Adrenal gland (tissue), 12 donors: ENCODE results near the gene CHST8. TPM values are rescaled to one million over a fixed set of nuclear protein-coding genes. Genes with fewer than 3 reads are reported as not detected.

Experiments
- DNase-seq, 7 donors: peaks; one replicate each; pipeline ENCODE4 v3.0.0-alpha.2; 2019 to 2020
- H3K27ac ChIP-seq, 5 donors: fragments of 200-600 bp; sonication (generic) in 4 of 5; 1 replicate in 3 of 5; 2 replicates in 2 of 5; pipeline versions ENCODE4 v1.5.1 to v1.8.0; 2016 to 2020; ENCODE audit warnings: mild to moderate bottlenecking in 1 of 5
- H3K27me3 ChIP-seq: fragments of 200-600 bp; 2 replicates; pipeline ENCODE4 v1.8.0; 2021
- H3K36me3 ChIP-seq, 2 donors: fragments of 200-600 bp; replicated peaks in 1 of 2; 1 replicate in 1 of 2; 2 replicates in 1 of 2; pipeline versions ENCODE4 v1.5.1 to v1.8.0; 2018 to 2022
- H3K4me1 ChIP-seq, 2 donors: fragments of 200-600 bp; replicated peaks in 1 of 2; 1 replicate in 1 of 2; 2 replicates in 1 of 2; pipeline versions ENCODE4 v1.5.1 to v1.8.0; 2018 to 2021
- H3K4me3 ChIP-seq, 4 donors: fragments of 200-600 bp; sonication (generic) in 3 of 4; one replicate each; pipeline ENCODE4 v1.5.1; 2016 to 2018
- H3K9me3 ChIP-seq, 3 donors: fragments of 200-600 bp; sonication (generic) in 1 of 3; replicated peaks in 1 of 3; 1 replicate in 2 of 3; 2 replicates in 1 of 3; pipeline versions ENCODE4 v1.5.1 to v1.8.0; 2016 to 2021
- POLR2A ChIP-seq, 2 donors: fragments of 450-650 bp; IDR thresholded peaks; one replicate each; pipeline ENCODE4 v1.6.1; 2017; ENCODE audit warnings: antibody characterized with exemption in 2 of 2, mild to moderate bottlenecking in 2 of 2, moderate library complexity in 1 of 2
- WGBS, 4 donors: extraction: QIAGEN DNeasy Blood & Tissue Kit in 2 of 4; methylation state at CpG; one replicate each; pipeline versions ENCODE4 v1.1.5 to v1.1.7; 2013 to 2017; 5-methylcytosine and 5-hydroxymethylcytosine counted together
- intact Hi-C, 2 donors: fragments of 100-400 bp; cut with DNase I; formaldehyde crosslinking; loops; one replicate each; pipeline versions ENCODE4 v1.14.1 to v1.15.0; 2022 to 2023
- polyA plus RNA-seq, 3 donors: library from polyadenylated mRNA; stranded (reverse); fragments of 200-250 nt in 2 of 3; fragments of 350-450 nt in 1 of 3; fragmentation: Illumina TruSeq in 1 of 3; extraction: RNeasy Lipid Tissue Mini Kit (QIAGEN cat#74804) in 1 of 3; gene quantifications; one replicate each; pipeline ENCODE4 v1.2.3, GENCODE V29; 2013 to 2014
- total RNA-seq, 9 donors: library from RNA; depleted of rRNA in 4 of 9; stranded (reverse); fragments of >200 nt in 4 of 9; fragments of 120-200 nt in 1 of 9; fragmentation: NEBNext Ultra II Directional in 1 of 9; extraction: Animal tissue kit (Norgen Biotek cat#: 25700) in 1 of 9; gene quantifications; one replicate each; pipeline versions ENCODE4 v1.1.0 to v1.2.4, GENCODE V29; 2013 to 2023
- TF ChIP-seq, protein P1 (sequence below), 6 experiments: fragments of 450-650 bp in 4 of 6; fragments of 200-600 bp in 2 of 6; sonication (generic) in 1 of 6; IDR thresholded peaks; 1 replicate in 5 of 6; 2 replicates in 1 of 6; pipeline versions ENCODE4 v1.5.1 to v1.8.0; 2016 to 2021; ENCODE audit warnings: antibody characterized with exemption in 6 of 6, mild to moderate bottlenecking in 2 of 6, moderate library complexity in 1 of 6
- donor health status: healthy with polysubstance abuse.
- donor health status: Bipolar disorder and iron deficiency.
- donor health status: DM: yes; HTN: yes; CAD: no.
- donor health status: DM: no; HTN: no; CAD: no.
- donor health status: DM: no; HTN: no; CAD: no.
- donor health status: DM: yes; HTN: yes; CAD: no.

The CHST8 gene
- total and polyA plus RNA-seq, 12 donors: 0.06 to 1.9 (median 0.61) TPM; not detected in 4

DNA sequence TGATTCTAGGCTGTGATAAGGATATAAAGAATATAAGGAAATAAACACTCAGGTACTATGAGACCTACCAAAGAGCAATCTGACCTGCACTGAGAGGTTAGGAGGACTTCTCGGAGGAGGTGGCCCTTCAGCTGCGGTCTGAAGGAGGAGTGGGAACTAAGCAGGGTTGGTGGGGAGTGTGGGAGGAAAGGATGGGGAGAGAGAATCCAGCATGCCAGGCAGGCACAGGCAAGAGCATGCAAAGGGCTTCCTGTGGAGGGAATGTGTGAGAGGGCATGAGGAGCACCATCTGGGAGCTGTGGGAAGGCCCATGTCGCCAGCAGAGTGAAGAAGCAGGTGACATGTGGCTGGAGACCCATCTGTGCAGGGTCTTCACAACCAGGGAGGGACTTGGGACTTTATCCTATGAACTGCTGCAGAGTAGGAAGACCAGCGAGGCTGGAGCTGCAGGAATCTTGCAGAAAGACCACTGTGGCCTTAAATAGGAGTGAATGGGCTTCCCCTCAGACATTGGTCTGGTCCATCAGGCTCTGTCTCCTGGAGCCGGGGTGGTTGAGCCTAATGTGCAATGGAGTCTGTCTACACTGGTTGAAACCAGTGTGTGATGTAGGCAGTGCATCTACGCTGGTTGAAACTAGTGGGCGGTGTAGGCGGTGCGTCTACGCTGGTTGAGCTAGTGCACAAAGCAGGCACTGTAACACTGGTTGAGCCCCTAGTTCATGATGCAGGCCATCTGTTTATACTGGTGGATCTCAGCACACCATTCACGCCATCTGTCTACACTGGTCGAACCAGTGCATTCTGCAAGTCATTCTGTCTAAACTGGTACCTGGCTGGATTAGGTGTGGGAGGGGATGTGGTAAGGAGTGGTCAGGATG lies 6.4 kb downstream of the CHST8 start:
- DNase-seq: no peak
- Histone ChIP-seq H3K27me3 (peaks cover 12% of the 10 kb centered on the region), H3K36me3 (no peaks in the 10 kb centered on the region), H3K4me1 (no peaks in the 10 kb centered on the region), H3K27ac (no peak overlapping the region), H3K4me3 (no peak overlapping the region), H3K9me3 (no peaks in the 10 kb centered on the region)
- intact Hi-C loops: no loop called here
- no peak for TF ChIP-seq POLR2A (IDR thresholded peaks at IDR 0.05)
- TF ChIP-seq, protein P1, sequence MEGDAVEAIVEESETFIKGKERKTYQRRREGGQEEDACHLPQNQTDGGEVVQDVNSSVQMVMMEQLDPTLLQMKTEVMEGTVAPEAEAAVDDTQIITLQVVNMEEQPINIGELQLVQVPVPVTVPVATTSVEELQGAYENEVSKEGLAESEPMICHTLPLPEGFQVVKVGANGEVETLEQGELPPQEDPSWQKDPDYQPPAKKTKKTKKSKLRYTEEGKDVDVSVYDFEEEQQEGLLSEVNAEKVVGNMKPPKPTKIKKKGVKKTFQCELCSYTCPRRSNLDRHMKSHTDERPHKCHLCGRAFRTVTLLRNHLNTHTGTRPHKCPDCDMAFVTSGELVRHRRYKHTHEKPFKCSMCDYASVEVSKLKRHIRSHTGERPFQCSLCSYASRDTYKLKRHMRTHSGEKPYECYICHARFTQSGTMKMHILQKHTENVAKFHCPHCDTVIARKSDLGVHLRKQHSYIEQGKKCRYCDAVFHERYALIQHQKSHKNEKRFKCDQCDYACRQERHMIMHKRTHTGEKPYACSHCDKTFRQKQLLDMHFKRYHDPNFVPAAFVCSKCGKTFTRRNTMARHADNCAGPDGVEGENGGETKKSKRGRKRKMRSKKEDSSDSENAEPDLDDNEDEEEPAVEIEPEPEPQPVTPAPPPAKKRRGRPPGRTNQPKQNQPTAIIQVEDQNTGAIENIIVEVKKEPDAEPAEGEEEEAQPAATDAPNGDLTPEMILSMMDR (IDR thresholded peaks at IDR 0.05): no peak
- 66 to 82% (median 75%) methylated on average over 8 to 12 of the region's 12 CpGs for WGBS, 4 donors

- Histone ChIP-seq H3K27ac (no peak overlapping the region), H3K36me3 (no peaks in the 10 kb centered on the region), H3K4me3 (no peak overlapping the region), H3K4me1 (no peaks in the 10 kb centered on the region), H3K27me3 (peaks cover 2% of the 10 kb centered on the region), H3K9me3 (no peaks in the 10 kb centered on the region)
- WGBS, 4 donors: 49 to 72% (median 59%) methylated on average over 7 to 13 of the region's 13 CpGs
- intact Hi-C loops: no loop called here
- DNase-seq: no peak
- no peak for TF ChIP-seq POLR2A (IDR thresholded peaks at IDR 0.05)
- TF ChIP-seq, protein P1 (IDR thresholded peaks at IDR 0.05): no peak
These were observed 7.4 kb downstream of the CHST8 start for GRCh38 chr19:33628921-33629825.

DNA sequence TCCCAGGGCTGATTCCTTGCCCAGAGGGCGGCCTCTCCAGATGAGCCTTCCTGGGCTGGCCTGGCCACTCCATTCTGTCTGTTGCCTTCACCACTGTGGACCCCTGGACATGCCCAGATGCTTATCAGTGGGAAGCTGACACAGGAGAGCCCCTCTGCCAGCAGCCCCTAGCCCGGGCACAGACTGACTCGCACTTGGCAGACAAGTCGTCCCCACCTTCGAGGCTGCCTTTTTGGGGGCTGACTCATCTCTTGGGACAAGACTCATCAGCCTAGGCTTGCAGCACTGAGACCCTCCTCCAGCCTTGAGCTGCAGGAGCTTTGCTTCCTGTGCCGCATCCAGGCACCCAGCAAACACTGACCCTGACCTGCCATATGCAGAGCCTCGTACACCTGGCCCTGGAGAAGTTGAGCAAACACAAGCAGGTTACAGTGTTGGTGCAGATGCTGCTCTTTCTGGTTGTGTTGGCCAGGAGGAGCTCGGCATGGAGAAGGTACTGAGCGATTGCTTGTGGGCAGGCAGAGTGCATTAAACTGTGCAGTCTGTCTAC lies 8.1 kb downstream of the CHST8 start:
- no peak overlapping the region for H3K4me3 ChIP-seq
- intact Hi-C loops: no loop called here
- DNase-seq: no peak
- no peak overlapping the region for H3K27ac ChIP-seq
- H3K4me1 ChIP-seq: no peaks in the 10 kb centered on the region
- no peaks in the 10 kb centered on the region for H3K9me3 ChIP-seq
- WGBS, 4 donors: 63 to 67% (median 65%) methylated on average over 3 to 9 of the region's 9 CpGs
- H3K36me3 ChIP-seq: no peaks in the 10 kb centered on the region
- H3K27me3 ChIP-seq: no peaks in the 10 kb centered on the region
- TF ChIP-seq POLR2A (IDR thresholded peaks at IDR 0.05): no peak
- TF ChIP-seq, protein P1 (IDR thresholded peaks at IDR 0.05): no peak
